ENCODE data around the gene LRRC70.
"Not testable (repeated sequence)": the region's sequence is repeated elsewhere in the genome, so short reads cannot be mapped to it uniquely, and the experiment has no call there.

Gene LRRC70

DNA sequence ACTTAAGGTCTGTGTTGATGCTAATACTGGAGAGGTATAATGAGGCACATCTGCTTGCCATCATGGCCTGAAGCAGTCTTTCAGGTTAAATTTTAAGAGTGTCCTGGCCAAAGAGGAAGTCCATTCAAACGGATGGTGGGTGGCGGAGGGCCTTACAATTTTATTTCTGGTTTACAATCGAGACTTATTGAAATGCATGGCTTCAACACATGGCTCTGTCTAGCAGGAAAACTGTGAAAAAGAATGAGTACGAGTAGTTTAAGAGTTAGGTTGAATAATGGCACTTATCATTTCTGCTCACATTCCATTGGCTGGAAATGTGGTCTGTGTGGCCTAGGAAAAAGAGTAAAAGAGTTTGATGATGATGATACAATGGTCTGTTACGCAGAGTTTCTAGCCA, 42.1 kb downstream of the LRRC70 start:
- DNase-seq (ENCODE audit: low read depth, low spot score): no peak
- CTCF ChIA-PET: no interaction called here
- POLR2A ChIA-PET: no interaction called here
- TF ChIP-seq, protein P1, sequence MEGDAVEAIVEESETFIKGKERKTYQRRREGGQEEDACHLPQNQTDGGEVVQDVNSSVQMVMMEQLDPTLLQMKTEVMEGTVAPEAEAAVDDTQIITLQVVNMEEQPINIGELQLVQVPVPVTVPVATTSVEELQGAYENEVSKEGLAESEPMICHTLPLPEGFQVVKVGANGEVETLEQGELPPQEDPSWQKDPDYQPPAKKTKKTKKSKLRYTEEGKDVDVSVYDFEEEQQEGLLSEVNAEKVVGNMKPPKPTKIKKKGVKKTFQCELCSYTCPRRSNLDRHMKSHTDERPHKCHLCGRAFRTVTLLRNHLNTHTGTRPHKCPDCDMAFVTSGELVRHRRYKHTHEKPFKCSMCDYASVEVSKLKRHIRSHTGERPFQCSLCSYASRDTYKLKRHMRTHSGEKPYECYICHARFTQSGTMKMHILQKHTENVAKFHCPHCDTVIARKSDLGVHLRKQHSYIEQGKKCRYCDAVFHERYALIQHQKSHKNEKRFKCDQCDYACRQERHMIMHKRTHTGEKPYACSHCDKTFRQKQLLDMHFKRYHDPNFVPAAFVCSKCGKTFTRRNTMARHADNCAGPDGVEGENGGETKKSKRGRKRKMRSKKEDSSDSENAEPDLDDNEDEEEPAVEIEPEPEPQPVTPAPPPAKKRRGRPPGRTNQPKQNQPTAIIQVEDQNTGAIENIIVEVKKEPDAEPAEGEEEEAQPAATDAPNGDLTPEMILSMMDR (IDR thresholded peaks at IDR 0.05; ENCODE audit: insufficient read depth, low read length, missing control alignments): no peak
- no peak overlapping the region for H3K4me3 ChIP-seq (ENCODE audit: low read depth, low read length)

GRCh38 chr5:62621280-62621679, 42.7 kb downstream of the LRRC70 start:
- TF ChIP-seq, protein P1 (IDR thresholded peaks at IDR 0.05; ENCODE audit: insufficient read depth, low read length, missing control alignments): no peak
- H3K4me3 ChIP-seq (ENCODE audit: low read depth, low read length): no peak overlapping the region
- ChIA-PET POLR2A (no interaction called here), CTCF (no interaction called here)
- no peak for DNase-seq (ENCODE audit: low read depth, low spot score)

DNA sequence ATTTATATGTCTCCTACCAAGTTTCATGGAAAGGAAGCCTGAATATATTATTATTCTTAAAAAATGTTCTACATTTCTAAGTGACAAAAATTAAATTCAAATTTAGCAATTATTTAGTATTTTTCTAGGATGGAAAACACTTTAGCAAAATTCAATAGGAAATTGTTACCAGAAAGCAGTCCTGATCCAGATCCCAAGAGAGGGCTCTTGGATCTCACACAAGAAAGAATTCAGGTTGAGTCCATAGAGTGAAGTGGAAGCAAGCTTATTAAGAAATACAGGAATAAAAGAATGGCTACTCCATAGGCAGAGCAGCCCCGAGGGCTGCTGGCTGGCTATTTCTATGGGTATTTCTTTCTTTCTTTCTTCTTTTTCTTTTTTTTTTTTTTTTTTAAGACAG, 44.7 kb downstream of the LRRC70 start:
- TF ChIP-seq, protein P1 (IDR thresholded peaks at IDR 0.05; ENCODE audit: insufficient read depth, low read length, missing control alignments): no peak
- CTCF ChIA-PET: no interaction called here
- DNase-seq (ENCODE audit: low read depth, low spot score): no peak
- POLR2A ChIA-PET: interaction anchor here (0.6 kb wide), 1 partner anchor 15 kb away, joined by 3 read pairs; no protein-coding TSS in a partner anchor
- H3K4me3 ChIP-seq (ENCODE audit: low read depth, low read length): no peak overlapping the region

- DNase-seq (ENCODE audit: low read depth, low spot score); H3K4me3 ChIP-seq (ENCODE audit: low read depth, low read length); POLR2A ChIA-PET; CTCF ChIA-PET: not testable (repeated sequence)
These were observed 45.8 kb downstream of the LRRC70 start for GRCh38 chr5:62624436-62624835.

DNA sequence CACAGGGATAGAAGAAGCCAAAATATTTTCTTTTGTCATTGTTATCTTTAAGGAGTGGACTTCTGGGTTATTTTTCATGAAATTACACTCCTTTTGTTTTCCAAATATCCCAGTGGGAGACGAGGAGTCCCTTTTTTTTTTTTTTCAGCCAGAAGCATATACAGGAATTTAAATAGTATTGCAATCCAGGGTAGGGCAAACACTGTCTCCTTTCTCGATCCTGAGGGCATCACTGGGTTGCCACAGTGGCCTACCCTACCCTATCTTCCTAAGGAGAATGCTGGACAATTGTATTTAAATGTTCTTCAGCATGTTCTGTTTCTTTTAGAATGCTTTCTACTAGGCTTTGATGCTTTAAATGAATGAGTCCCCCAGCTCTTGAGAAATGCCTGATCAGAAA, 47.9 kb downstream of the LRRC70 start:
- POLR2A ChIA-PET: no interaction called here

DNA sequence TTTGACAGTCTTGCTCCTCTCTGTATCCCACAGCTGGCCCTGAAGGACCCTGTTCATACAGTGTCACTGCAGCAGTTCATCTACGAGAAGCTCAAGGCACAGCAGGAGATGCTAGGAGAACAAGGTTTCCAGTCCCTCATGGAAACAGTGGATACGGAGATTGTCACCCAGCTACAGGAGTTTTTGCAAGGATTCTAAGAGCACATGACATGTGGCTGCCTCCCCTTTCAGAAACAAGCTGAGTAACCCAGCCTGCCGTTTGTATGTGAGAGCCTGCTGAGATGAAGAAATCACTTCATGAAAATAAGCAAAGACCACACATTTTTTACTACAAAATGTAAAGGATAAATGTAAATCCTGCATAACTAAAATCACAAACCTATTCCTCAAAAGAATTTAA, 48.5 kb downstream of the LRRC70 start:
- CTCF ChIA-PET: no interaction called here
- POLR2A ChIA-PET: no interaction called here

More for the DNA sequence above, 47.9 kb downstream of the LRRC70 start:
- TF ChIP-seq, protein P1 (IDR thresholded peaks at IDR 0.05; ENCODE audit: insufficient read depth, low read length, missing control alignments): no peak
- no peak overlapping the region for H3K4me3 ChIP-seq (ENCODE audit: low read depth, low read length)
- no peak for DNase-seq (ENCODE audit: low read depth, low spot score)
- CTCF ChIA-PET: no interaction called here

DNA sequence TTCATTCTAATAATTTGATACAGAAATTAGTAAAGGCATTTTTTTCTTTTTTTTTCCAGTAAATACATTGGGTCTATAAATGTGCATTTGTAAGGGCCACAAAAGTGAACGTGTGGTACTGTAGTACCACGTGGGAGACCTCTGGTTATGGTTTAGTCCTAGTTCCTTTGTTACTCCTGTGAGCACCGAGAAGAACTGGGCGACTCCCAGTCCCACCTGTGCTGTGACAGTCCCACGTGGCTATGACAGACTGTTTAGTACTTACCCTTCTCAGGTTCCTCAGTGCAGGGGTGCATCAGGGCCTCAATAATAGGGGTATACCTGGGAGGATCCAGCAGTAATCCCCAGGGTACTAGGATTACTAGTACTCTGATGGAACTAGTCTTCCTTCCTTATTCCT, 49.3 kb downstream of the LRRC70 start:
- ChIA-PET POLR2A (no interaction called here), CTCF (no interaction called here)
- no peak for DNase-seq (ENCODE audit: low read depth, low spot score)
- TF ChIP-seq, protein P1 (IDR thresholded peaks at IDR 0.05; ENCODE audit: insufficient read depth, low read length, missing control alignments): no peak
- H3K4me3 ChIP-seq (ENCODE audit: low read depth, low read length): no peak overlapping the region

More for the DNA sequence above, 48.5 kb downstream of the LRRC70 start:
- no peak overlapping the region for H3K4me3 ChIP-seq (ENCODE audit: low read depth, low read length)
- no peak for DNase-seq (ENCODE audit: low read depth, low spot score)
- TF ChIP-seq, protein P1 (IDR thresholded peaks at IDR 0.05; ENCODE audit: insufficient read depth, low read length, missing control alignments): no peak

Measured in AG04449 (cell line).